ENCODE measurements around the gene CIAO2B. TPM values are rescaled to one million over a fixed set of nuclear protein-coding genes. Genes with fewer than 3 reads are reported as not detected.
A peak's percentile ranks its signal among the peaks of the same experiment; 100 is the strongest.

Gene CIAO2B
- total RNA-seq, 1 donor from 2014 or later, result 58.1 TPM

- Mint-ChIP-seq H3K9me3 (ENCODE audit: low read depth) (no peaks in the 10 kb centered on the region), H3K27me3 (peaks cover 19% of the 10 kb centered on the region), H3K36me3 (ENCODE audit: insufficient read depth) (no peaks in the 10 kb centered on the region), H3K4me1 (ENCODE audit: low read depth) (no peaks in the 10 kb centered on the region), H3K4me3 (ENCODE audit: low read depth) (no peak overlapping the region), H3K27ac (no peak overlapping the region)
- TF ChIP-seq, protein P1, sequence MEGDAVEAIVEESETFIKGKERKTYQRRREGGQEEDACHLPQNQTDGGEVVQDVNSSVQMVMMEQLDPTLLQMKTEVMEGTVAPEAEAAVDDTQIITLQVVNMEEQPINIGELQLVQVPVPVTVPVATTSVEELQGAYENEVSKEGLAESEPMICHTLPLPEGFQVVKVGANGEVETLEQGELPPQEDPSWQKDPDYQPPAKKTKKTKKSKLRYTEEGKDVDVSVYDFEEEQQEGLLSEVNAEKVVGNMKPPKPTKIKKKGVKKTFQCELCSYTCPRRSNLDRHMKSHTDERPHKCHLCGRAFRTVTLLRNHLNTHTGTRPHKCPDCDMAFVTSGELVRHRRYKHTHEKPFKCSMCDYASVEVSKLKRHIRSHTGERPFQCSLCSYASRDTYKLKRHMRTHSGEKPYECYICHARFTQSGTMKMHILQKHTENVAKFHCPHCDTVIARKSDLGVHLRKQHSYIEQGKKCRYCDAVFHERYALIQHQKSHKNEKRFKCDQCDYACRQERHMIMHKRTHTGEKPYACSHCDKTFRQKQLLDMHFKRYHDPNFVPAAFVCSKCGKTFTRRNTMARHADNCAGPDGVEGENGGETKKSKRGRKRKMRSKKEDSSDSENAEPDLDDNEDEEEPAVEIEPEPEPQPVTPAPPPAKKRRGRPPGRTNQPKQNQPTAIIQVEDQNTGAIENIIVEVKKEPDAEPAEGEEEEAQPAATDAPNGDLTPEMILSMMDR (IDR thresholded peaks at IDR 0.05; ENCODE audit: unreplicated experiment), result no peak
- DNase-seq (ENCODE audit: low spot score, unreplicated experiment), result no peak
Observed at GRCh38 chr16:66970775-66971720, 36.8 kb upstream of the CIAO2B start.

GRCh38 chr16:66968847-66969246 lies 34.6 kb upstream of the CIAO2B start:
- Mint-ChIP-seq H3K4me1 (ENCODE audit: low read depth) (no peaks in the 10 kb centered on the region), H3K9me3 (ENCODE audit: low read depth) (no peaks in the 10 kb centered on the region), H3K36me3 (ENCODE audit: insufficient read depth) (no peaks in the 10 kb centered on the region), H3K27ac (no peak overlapping the region), H3K27me3 (peaks cover 31% of the 10 kb centered on the region), H3K4me3 (ENCODE audit: low read depth) (no peak overlapping the region)
- DNase-seq (ENCODE audit: low spot score, unreplicated experiment), result no peak
- TF ChIP-seq, protein P1 (IDR thresholded peaks at IDR 0.05; ENCODE audit: unreplicated experiment), result no peak

DNA sequence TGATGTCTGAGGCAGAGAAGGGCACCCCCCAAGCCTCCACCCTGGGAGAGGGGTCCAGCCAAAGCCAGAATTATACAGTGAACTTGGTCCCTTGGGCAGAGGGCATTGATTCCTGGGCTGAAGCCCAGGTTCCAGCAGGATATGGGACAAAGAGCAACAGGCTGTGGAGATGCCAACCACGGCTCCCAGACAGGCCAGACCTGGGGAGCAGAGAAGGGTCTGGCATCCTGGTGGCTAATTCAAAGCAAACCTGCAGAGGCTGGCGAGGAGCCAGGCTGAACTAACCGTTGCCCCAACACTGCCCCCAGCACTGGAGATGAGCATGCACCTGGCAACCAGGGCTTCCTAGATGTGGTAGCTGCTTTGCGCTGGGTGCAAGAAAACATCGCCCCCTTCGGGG lies 29.8 kb upstream of the CIAO2B start:
- H3K4me3 Mint-ChIP-seq (ENCODE audit: low read depth), result no peak overlapping the region
- H3K27ac Mint-ChIP-seq, result no peak overlapping the region
- DNase-seq (ENCODE audit: low spot score, unreplicated experiment), result no peak
- TF ChIP-seq, protein P1 (IDR thresholded peaks at IDR 0.05; ENCODE audit: unreplicated experiment), result no peak
- peaks cover 28% of the 10 kb centered on the region for H3K27me3 Mint-ChIP-seq
- no peaks in the 10 kb centered on the region for H3K36me3 Mint-ChIP-seq (ENCODE audit: insufficient read depth)
- H3K9me3 Mint-ChIP-seq (ENCODE audit: low read depth), result no peaks in the 10 kb centered on the region
- peaks cover 2% of the 10 kb centered on the region for H3K4me1 Mint-ChIP-seq (ENCODE audit: low read depth)

DNA sequence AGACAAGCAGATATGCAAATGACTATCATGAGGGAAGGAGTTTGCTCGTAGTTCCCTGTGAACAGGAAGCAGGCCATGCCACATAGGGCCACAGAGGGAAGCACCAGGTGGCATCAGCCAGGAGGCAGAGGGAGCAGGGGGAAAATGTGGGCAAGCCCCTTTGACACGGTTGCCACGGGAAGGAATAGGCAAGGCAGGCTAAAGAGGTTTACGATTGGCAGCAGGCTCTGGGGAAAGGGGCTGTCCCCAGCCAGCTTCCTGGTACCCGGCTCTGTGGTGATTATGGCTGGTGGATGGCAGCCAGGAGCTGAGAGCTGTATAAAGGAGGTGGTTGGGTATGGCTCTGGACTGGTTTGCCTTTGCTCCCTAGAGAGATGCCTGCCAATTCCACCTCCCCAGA lies 27.7 kb upstream of the CIAO2B start:
- no peak for DNase-seq (ENCODE audit: low spot score, unreplicated experiment)

DNA sequence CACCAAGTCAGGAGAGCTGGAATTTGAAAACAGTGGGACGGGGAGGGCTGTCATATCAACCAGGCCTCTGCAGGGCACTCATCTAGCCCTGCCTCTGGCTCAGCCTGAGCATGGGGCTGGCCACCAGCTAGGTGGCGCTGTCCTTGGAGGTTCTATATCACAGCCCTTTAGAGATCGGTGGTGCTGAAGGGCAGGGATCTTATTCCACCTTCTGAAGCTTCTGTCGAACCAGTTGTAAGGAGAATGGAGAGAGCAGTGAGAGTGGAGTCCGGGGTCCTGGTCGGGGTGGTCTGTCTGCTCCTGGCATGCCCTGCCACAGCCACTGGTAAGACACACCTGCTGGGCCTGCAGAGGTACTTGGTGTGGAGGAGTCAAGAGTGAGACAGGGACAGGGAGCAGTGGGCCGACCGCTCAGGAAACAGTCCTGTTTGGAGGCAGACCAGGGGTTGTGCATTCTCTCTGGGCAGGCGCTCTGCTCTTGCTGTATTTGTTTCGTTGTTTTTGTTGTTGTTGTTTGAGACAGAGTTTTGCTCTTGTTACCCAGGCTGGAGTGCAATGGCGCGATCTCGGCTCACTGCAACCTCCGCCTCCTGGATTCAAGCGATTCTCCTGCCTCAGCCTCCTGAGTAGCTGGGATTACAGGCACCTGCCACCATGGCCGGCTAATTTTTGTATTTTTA lies 27.0 kb upstream of the CIAO2B start, which contains the start of gene CES3:
Gene CES3 (plus strand): TSS at position 202 of the 680 bp plus-strand sequence. CDS start 42 bp downstream, at position 244.
- Mint-ChIP-seq H3K36me3 (ENCODE audit: insufficient read depth) (no peaks in the 10 kb centered on the region), H3K4me1 (ENCODE audit: low read depth) (peaks cover 2% of the 10 kb centered on the region), H3K27ac (no peak within 1 kb of the TSS), H3K4me3 (ENCODE audit: low read depth) (peak within 1 kb of the TSS; percentile 66), H3K27me3 (peaks cover 32% of the 10 kb centered on the region), H3K9me3 (ENCODE audit: low read depth) (no peaks in the 10 kb centered on the region)
- peak; percentile 60 for DNase-seq (ENCODE audit: low spot score, unreplicated experiment)
- TF ChIP-seq, protein P1 (IDR thresholded peaks at IDR 0.05; ENCODE audit: unreplicated experiment), result peak; percentile 91

More for the DNA sequence above, 27.7 kb upstream of the CIAO2B start:
- no peaks in the 10 kb centered on the region for H3K36me3 Mint-ChIP-seq (ENCODE audit: insufficient read depth)
- no peaks in the 10 kb centered on the region for H3K9me3 Mint-ChIP-seq (ENCODE audit: low read depth)
- TF ChIP-seq, protein P1 (IDR thresholded peaks at IDR 0.05; ENCODE audit: unreplicated experiment), result no peak
- peaks cover 34% of the 10 kb centered on the region for H3K27me3 Mint-ChIP-seq
- H3K27ac Mint-ChIP-seq, result no peak overlapping the region
- H3K4me1 Mint-ChIP-seq (ENCODE audit: low read depth), result peaks cover 2% of the 10 kb centered on the region
- no peak overlapping the region for H3K4me3 Mint-ChIP-seq (ENCODE audit: low read depth)
